T-helper 2 cell (primary cell): ENCODE data around the gene RASGRP1.
"Not testable (repeated sequence)": the region's sequence is repeated elsewhere in the genome, so short reads cannot be mapped to it uniquely, and the experiment has no call there.

Experiments
- DNase-seq, 5 experiments: peaks; one replicate each; pipeline versions ENCODE4 v3.0.0 to v3.0.0-alpha.2; 2012 to 2022
- total RNA-seq, 2 donors: gene quantifications; one replicate each; lab custom pipeline; 2026; lab: John Stamatoyannopoulos, UW

The RASGRP1 gene
- total RNA-seq, result 288 to 371 reads per million in 2 donors

GRCh38 chr15:38564557-38565286 lies at the start of gene RASGRP1:
Gene RASGRP1 (minus strand): TSS chr15:38564814. CDS start chr15:38564628, 186 bp downstream.
- DNase-seq, result peak; percentile 74 to 96 (median 82)

GRCh38 chr15:38613085-38613484 lies 48.5 kb upstream of the RASGRP1 start:
- peak in 1 of 5 experiments; percentile 12 for DNase-seq

GRCh38 chr15:38612159-38612863 lies 47.7 kb upstream of the RASGRP1 start:
- DNase-seq, result peak in 2 of 5 experiments; percentile 8 to 78

- DNase-seq, result peak in 3 of 5 experiments; percentile 21 to 89 (median 54)
Observed at GRCh38 chr15:38611228-38611627, 46.6 kb upstream of the RASGRP1 start.

GRCh38 chr15:38610748-38611147 lies 46.1 kb upstream of the RASGRP1 start:
- peak in 3 of 5 experiments; percentile 10 to 85 (median 60) for DNase-seq

- DNase-seq, result peak in 1 of 5 experiments; percentile 24
Observed at GRCh38 chr15:38609097-38609738, 44.6 kb upstream of the RASGRP1 start.

- no peak for DNase-seq
Observed at GRCh38 chr15:38608682-38609081, 44.1 kb upstream of the RASGRP1 start.

- no peak for DNase-seq
Observed at GRCh38 chr15:38605744-38606143, 41.1 kb upstream of the RASGRP1 start.

- no peak for DNase-seq
Observed at GRCh38 chr15:38603672-38604071, 39.1 kb upstream of the RASGRP1 start.

- no peak for DNase-seq
Observed at GRCh38 chr15:38602910-38603670, 38.5 kb upstream of the RASGRP1 start.

GRCh38 chr15:38600236-38600635 lies 35.6 kb upstream of the RASGRP1 start:
- no peak for DNase-seq

GRCh38 chr15:38598749-38599148 lies 34.1 kb upstream of the RASGRP1 start:
- no peak for DNase-seq

GRCh38 chr15:38597219-38597800 lies 32.7 kb upstream of the RASGRP1 start:
- DNase-seq, result no peak

GRCh38 chr15:38593524-38593923 lies 28.9 kb upstream of the RASGRP1 start:
- DNase-seq, result no peak

GRCh38 chr15:38589502-38589901 lies 24.9 kb upstream of the RASGRP1 start:
- no peak for DNase-seq

- DNase-seq, result no peak
Observed at GRCh38 chr15:38588672-38589071, 24.1 kb upstream of the RASGRP1 start.

GRCh38 chr15:38587214-38587613 lies 22.6 kb upstream of the RASGRP1 start:
- DNase-seq, result peak in 1 of 5 experiments; percentile 54

GRCh38 chr15:38586005-38586404 lies 21.4 kb upstream of the RASGRP1 start:
- not testable (repeated sequence) for DNase-seq

GRCh38 chr15:38578626-38579025 lies 14.0 kb upstream of the RASGRP1 start:
- peak in 1 of 5 experiments; percentile 48 for DNase-seq

GRCh38 chr15:38577424-38577987 lies 12.9 kb upstream of the RASGRP1 start:
- DNase-seq, result no peak

- DNase-seq, result peak in 1 of 5 experiments; percentile 44
Observed at GRCh38 chr15:38576837-38577236, 12.2 kb upstream of the RASGRP1 start.

- DNase-seq, result no peak
Observed at GRCh38 chr15:38576261-38576660, 11.6 kb upstream of the RASGRP1 start.
